Liver (tissue), 9 donors: Measurements from ENCODE around the gene TWF2. TPM values are rescaled to one million over a fixed set of nuclear protein-coding genes. Genes with fewer than 3 reads are reported as not detected.

Experiments
- DNase-seq: peaks from one replicate; pipeline ENCODE4 v3.0.0-alpha.2; 2017; ENCODE audit warnings: low spot score
- H3K27ac ChIP-seq, 2 donors: one replicate each; pipeline ENCODE4 v1.7.0; 2013; ENCODE audit warnings: inconsistent platforms in 2 of 2, low read length in 2 of 2, control low read depth in 1 of 2, low read depth in 1 of 2, mild to moderate bottlenecking in 1 of 2
- H3K27me3 ChIP-seq, 4 donors: one replicate each; pipeline versions ENCODE4 v1.6.1 to v1.7.0; 2013; ENCODE audit warnings: low read length in 3 of 4, inconsistent platforms in 1 of 4, mild to moderate bottlenecking in 1 of 4, moderate library complexity in 1 of 4; ENCODE audit not compliant: control insufficient read depth in 4 of 4, insufficient read depth in 4 of 4
- H3K36me3 ChIP-seq, 4 donors: one replicate each; pipeline versions ENCODE4 v1.6.1 to v1.7.0; 2013; ENCODE audit warnings: low read length in 3 of 4, mild to moderate bottlenecking in 3 of 4, low read depth in 1 of 4, moderate library complexity in 1 of 4; ENCODE audit not compliant: control insufficient read depth in 4 of 4, insufficient read depth in 3 of 4
- H3K4me1 ChIP-seq, 4 donors: one replicate each; pipeline versions ENCODE4 v1.6.1 to v1.7.0; 2013; ENCODE audit warnings: low read length in 3 of 4, mild to moderate bottlenecking in 3 of 4, moderate library complexity in 1 of 4; ENCODE audit not compliant: control insufficient read depth in 4 of 4, insufficient read depth in 4 of 4
- H3K4me3 ChIP-seq, 3 donors: one replicate each; pipeline versions ENCODE4 v1.6.1 to v1.7.0; 2013; ENCODE audit warnings: low read length in 3 of 3, control low read depth in 1 of 3, low read depth in 1 of 3, mild to moderate bottlenecking in 1 of 3
- H3K9ac ChIP-seq, 2 donors: one replicate each; pipeline ENCODE4 v1.7.0; 2013; ENCODE audit warnings: low read length in 2 of 2, mild to moderate bottlenecking in 2 of 2, moderate library complexity in 2 of 2, control low read depth in 1 of 2, low read depth in 1 of 2
- H3K9me3 ChIP-seq, 4 donors: one replicate each; pipeline versions ENCODE4 v1.6.1 to v1.7.0; 2013; ENCODE audit warnings: low read length in 3 of 4; ENCODE audit not compliant: control insufficient read depth in 4 of 4
- EGR1 ChIP-seq, 2 donors: IDR thresholded peaks; 2 replicates each; pipeline ENCODE4 v1.6.1; 2016 to 2018; ENCODE audit warnings: antibody characterized with exemption in 2 of 2, low read depth in 2 of 2
- FOXA1 ChIP-seq: IDR thresholded peaks from 2 replicates; pipeline ENCODE4 v1.6.1; 2016; ENCODE audit warnings: antibody characterized with exemption
- FOXA2 ChIP-seq: IDR thresholded peaks from 2 replicates; pipeline ENCODE4 v1.6.1; 2016; ENCODE audit warnings: antibody characterized with exemption
- GABPA ChIP-seq, 2 donors: IDR thresholded peaks in 1 of 2; conservative IDR thresholded peaks in 1 of 2; 2 replicates each; pipeline ENCODE4 v1.6.1; 2016; ENCODE audit warnings: antibody characterized with exemption in 2 of 2, mild to moderate bottlenecking in 1 of 2, moderate library complexity in 1 of 2
- HNF4A ChIP-seq, 2 donors: conservative IDR thresholded peaks; 2 replicates each; pipeline ENCODE4 v1.6.1; 2016; ENCODE audit warnings: antibody characterized with exemption in 2 of 2, mild to moderate bottlenecking in 2 of 2
- HNF4G ChIP-seq: IDR thresholded peaks from 2 replicates; pipeline ENCODE4 v1.6.1; 2016; ENCODE audit warnings: antibody characterized with exemption
- JUND ChIP-seq, 2 donors: IDR thresholded peaks; 2 replicates each; pipeline ENCODE4 v1.6.1; 2016; ENCODE audit warnings: antibody characterized with exemption in 2 of 2
- NR2F2 ChIP-seq: IDR thresholded peaks from 2 replicates; pipeline ENCODE4 v1.6.1; 2016; ENCODE audit warnings: antibody characterized with exemption
- RAD21 ChIP-seq, 2 donors: IDR thresholded peaks; 2 replicates each; pipeline ENCODE4 v1.6.1; 2016; ENCODE audit warnings: antibody characterized with exemption in 2 of 2, mild to moderate bottlenecking in 2 of 2
- RXRA ChIP-seq, 2 donors: IDR thresholded peaks; 2 replicates each; pipeline ENCODE4 v1.6.1; 2017 to 2018; ENCODE audit warnings: antibody characterized with exemption in 2 of 2, mild to moderate bottlenecking in 1 of 2
- SP1 ChIP-seq: IDR thresholded peaks from 2 replicates; pipeline ENCODE4 v1.6.1; 2018; ENCODE audit warnings: antibody characterized with exemption, mild to moderate bottlenecking
- TAF1 ChIP-seq: conservative IDR thresholded peaks from 2 replicates; pipeline ENCODE4 v1.6.1; 2016; ENCODE audit warnings: antibody characterized with exemption, mild to moderate bottlenecking
- YY1 ChIP-seq: IDR thresholded peaks from 2 replicates; pipeline ENCODE4 v1.6.1; 2016; ENCODE audit warnings: antibody characterized with exemption, mild to moderate bottlenecking
- WGBS: extraction: QIAGEN DNeasy Blood & Tissue Kit; methylation state at CpG from one replicate; pipeline ENCODE4 v1.1.7; 2013; 5-methylcytosine and 5-hydroxymethylcytosine counted together
- polyA plus RNA-seq, 2 donors: library from polyadenylated mRNA; stranded (reverse) in 1 of 2; unstranded in 1 of 2; fragments of 200-250 nt in 1 of 2; fragments of >200 nt in 1 of 2; fragmentation: Nextera tagmentation in 1 of 2; extraction: Ambion mirVana in 1 of 2; gene quantifications; one replicate each; pipeline versions ENCODE4 v1.2.1 to v1.2.3, GENCODE V29; 2013 to 2015
- total RNA-seq, 2 donors: library from RNA; depleted of rRNA; stranded (reverse); fragments of >200 nt; gene quantifications; one replicate each; pipeline ENCODE4 v1.2.3, GENCODE V29; 2014
- TF ChIP-seq, protein P1 (sequence below): IDR thresholded peaks from 2 replicates; pipeline ENCODE4 v1.6.1; 2016; ENCODE audit warnings: antibody characterized with exemption
- TF ChIP-seq, protein P2 (sequence below): IDR thresholded peaks from 2 replicates; pipeline ENCODE4 v1.6.1; 2016; ENCODE audit warnings: antibody characterized with exemption
- TF ChIP-seq, protein P3 (sequence below): IDR thresholded peaks from 2 replicates; pipeline ENCODE4 v1.6.1; 2016; ENCODE audit warnings: antibody characterized with exemption, mild to moderate bottlenecking
- TF ChIP-seq, protein P4 (sequence below): IDR thresholded peaks from 2 replicates; pipeline ENCODE4 v1.6.1; 2016; ENCODE audit warnings: antibody characterized with exemption
- TF ChIP-seq, protein P5 (sequence below): fragments of 150-350 bp; IDR thresholded peaks from 2 replicates; pipeline ENCODE4 v1.5.1; 2017; ENCODE audit warnings: improper control_type of control experiment, low read depth, low read length; ENCODE audit not compliant: missing input control
- donor health status: healthy.
- donor health status: healthy.
- donor health status: healthy.
- donor health status: healthy.
- donor health status: healthy.

Gene TWF2
- total and polyA plus RNA-seq, 4 donors, result 12.0 to 26.3 (median 17.6) TPM

DNA sequence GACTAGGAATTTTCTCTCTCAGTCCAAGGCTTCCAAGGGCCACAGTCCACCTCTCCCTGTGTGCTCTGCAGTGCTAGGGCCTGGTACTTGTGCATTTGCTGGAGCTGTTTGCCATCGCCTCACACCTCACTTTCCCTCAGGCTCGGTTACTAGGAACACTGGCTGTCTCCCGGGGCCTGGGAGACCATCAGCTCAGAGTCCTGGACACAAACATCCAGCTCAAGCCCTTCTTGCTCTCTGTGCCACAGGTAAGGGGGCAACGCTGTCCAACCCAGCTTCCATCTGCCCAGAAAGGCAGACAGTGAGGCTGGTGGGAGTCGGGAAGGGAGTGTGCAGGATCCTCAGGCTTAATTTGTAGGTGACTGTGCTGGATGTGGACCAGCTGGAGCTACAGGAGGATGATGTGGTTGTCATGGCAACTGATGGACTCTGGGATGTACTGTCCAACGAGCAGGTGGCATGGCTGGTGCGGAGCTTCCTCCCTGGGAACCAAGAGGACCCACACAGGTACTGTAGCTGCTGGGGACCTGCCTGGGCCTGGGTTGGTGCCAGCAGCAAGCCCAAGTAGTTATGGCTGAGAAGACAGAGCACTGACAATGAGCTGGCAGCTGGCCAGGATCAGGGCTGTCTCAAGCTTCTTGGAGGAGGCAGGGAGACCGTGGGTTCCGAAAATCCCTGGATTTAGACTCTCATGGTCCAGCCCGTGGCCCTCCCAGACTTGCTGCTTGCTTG is 10.0 kb upstream of the TWF2 start:
- peaks cover 3 to 23% (median 14%) of the 10 kb centered on the region in 4 donors for H3K4me1 ChIP-seq
- H3K27ac ChIP-seq, result no peak overlapping the region
- no peaks in the 10 kb centered on the region for H3K9me3 ChIP-seq
- no peaks in the 10 kb centered on the region for H3K27me3 ChIP-seq
- no peak overlapping the region for H3K4me3 ChIP-seq
- peaks cover 0 to 20% (median 13%) of the 10 kb centered on the region in 4 donors for H3K36me3 ChIP-seq
- WGBS, result 83% methylated on average over 10 of the region's 10 CpGs
- DNase-seq, result no peak
- H3K9ac ChIP-seq, result no peak overlapping the region
- TF ChIP-seq, protein P1, sequence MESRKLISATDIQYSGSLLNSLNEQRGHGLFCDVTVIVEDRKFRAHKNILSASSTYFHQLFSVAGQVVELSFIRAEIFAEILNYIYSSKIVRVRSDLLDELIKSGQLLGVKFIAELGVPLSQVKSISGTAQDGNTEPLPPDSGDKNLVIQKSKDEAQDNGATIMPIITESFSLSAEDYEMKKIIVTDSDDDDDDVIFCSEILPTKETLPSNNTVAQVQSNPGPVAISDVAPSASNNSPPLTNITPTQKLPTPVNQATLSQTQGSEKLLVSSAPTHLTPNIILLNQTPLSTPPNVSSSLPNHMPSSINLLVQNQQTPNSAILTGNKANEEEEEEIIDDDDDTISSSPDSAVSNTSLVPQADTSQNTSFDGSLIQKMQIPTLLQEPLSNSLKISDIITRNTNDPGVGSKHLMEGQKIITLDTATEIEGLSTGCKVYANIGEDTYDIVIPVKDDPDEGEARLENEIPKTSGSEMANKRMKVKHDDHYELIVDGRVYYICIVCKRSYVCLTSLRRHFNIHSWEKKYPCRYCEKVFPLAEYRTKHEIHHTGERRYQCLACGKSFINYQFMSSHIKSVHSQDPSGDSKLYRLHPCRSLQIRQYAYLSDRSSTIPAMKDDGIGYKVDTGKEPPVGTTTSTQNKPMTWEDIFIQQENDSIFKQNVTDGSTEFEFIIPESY, result no peak
- no peak for TF ChIP-seq TAF1
- TF ChIP-seq, protein P2, sequence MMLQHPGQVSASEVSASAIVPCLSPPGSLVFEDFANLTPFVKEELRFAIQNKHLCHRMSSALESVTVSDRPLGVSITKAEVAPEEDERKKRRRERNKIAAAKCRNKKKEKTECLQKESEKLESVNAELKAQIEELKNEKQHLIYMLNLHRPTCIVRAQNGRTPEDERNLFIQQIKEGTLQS, result no peak
- no peak for TF ChIP-seq RAD21 (IDR thresholded peaks at IDR 0.05)
- TF ChIP-seq YY1, result no peak
- no peak for TF ChIP-seq RXRA (IDR thresholded peaks at IDR 0.05)
- no peak for TF ChIP-seq FOXA2
- TF ChIP-seq, protein P3, sequence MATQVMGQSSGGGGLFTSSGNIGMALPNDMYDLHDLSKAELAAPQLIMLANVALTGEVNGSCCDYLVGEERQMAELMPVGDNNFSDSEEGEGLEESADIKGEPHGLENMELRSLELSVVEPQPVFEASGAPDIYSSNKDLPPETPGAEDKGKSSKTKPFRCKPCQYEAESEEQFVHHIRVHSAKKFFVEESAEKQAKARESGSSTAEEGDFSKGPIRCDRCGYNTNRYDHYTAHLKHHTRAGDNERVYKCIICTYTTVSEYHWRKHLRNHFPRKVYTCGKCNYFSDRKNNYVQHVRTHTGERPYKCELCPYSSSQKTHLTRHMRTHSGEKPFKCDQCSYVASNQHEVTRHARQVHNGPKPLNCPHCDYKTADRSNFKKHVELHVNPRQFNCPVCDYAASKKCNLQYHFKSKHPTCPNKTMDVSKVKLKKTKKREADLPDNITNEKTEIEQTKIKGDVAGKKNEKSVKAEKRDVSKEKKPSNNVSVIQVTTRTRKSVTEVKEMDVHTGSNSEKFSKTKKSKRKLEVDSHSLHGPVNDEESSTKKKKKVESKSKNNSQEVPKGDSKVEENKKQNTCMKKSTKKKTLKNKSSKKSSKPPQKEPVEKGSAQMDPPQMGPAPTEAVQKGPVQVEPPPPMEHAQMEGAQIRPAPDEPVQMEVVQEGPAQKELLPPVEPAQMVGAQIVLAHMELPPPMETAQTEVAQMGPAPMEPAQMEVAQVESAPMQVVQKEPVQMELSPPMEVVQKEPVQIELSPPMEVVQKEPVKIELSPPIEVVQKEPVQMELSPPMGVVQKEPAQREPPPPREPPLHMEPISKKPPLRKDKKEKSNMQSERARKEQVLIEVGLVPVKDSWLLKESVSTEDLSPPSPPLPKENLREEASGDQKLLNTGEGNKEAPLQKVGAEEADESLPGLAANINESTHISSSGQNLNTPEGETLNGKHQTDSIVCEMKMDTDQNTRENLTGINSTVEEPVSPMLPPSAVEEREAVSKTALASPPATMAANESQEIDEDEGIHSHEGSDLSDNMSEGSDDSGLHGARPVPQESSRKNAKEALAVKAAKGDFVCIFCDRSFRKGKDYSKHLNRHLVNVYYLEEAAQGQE, result no peak
- no peak for TF ChIP-seq JUND (IDR thresholded peaks at IDR 0.05)
- TF ChIP-seq, protein P4, sequence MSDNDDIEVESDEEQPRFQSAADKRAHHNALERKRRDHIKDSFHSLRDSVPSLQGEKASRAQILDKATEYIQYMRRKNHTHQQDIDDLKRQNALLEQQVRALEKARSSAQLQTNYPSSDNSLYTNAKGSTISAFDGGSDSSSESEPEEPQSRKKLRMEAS, result no peak

DNA sequence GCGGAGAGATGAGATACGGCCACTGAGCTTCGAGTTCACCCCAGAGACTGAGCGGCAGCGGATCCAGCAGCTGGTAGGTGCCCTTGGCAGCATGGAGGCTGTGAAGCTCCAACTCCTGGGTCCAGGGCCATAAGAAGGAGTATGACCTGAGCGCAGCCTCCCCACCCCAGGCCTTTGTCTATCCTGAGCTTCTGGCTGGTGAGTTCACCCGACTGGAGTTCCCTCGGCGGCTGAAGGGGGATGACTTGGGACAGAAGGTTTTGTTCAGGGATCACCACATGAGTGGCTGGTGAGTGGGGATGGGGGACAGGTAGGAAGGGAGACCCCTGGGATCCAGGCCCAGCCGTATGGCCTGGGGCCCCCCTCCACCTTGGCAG is 9.2 kb upstream of the TWF2 start:
- DNase-seq, result no peak
- H3K9ac ChIP-seq, result no peak overlapping the region
- peaks cover 3 to 23% (median 14%) of the 10 kb centered on the region in 4 donors for H3K4me1 ChIP-seq
- no peak overlapping the region for H3K27ac ChIP-seq
- no peak overlapping the region for H3K4me3 ChIP-seq
- H3K9me3 ChIP-seq, result no peaks in the 10 kb centered on the region
- 96% methylated on average over 10 of the region's 10 CpGs for WGBS
- peaks cover 0 to 14% (median 5%) of the 10 kb centered on the region in 4 donors for H3K36me3 ChIP-seq
- no peaks in the 10 kb centered on the region for H3K27me3 ChIP-seq
- no peak for TF ChIP-seq GABPA (IDR thresholded peaks at IDR 0.05 in 1 of 2, conservative IDR thresholded peaks at IDR 0.05 in 1 of 2)
- no peak for TF ChIP-seq NR2F2
- no peak for TF ChIP-seq FOXA1
- TF ChIP-seq JUND (IDR thresholded peaks at IDR 0.05), result no peak
- no peak for TF ChIP-seq YY1
- no peak for TF ChIP-seq RXRA (IDR thresholded peaks at IDR 0.05)
- no peak for TF ChIP-seq RAD21 (IDR thresholded peaks at IDR 0.05)
- TF ChIP-seq, protein P5, sequence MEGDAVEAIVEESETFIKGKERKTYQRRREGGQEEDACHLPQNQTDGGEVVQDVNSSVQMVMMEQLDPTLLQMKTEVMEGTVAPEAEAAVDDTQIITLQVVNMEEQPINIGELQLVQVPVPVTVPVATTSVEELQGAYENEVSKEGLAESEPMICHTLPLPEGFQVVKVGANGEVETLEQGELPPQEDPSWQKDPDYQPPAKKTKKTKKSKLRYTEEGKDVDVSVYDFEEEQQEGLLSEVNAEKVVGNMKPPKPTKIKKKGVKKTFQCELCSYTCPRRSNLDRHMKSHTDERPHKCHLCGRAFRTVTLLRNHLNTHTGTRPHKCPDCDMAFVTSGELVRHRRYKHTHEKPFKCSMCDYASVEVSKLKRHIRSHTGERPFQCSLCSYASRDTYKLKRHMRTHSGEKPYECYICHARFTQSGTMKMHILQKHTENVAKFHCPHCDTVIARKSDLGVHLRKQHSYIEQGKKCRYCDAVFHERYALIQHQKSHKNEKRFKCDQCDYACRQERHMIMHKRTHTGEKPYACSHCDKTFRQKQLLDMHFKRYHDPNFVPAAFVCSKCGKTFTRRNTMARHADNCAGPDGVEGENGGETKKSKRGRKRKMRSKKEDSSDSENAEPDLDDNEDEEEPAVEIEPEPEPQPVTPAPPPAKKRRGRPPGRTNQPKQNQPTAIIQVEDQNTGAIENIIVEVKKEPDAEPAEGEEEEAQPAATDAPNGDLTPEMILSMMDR, result no peak
- no peak for TF ChIP-seq HNF4G
- TF ChIP-seq, protein P4, result no peak
- no peak for TF ChIP-seq TAF1
- no peak for TF ChIP-seq SP1
- TF ChIP-seq, protein P1, result no peak
- TF ChIP-seq FOXA2, result no peak
- TF ChIP-seq EGR1 (IDR thresholded peaks at IDR 0.05; ENCODE audit: low read depth in 2 of 2), result no peak
- TF ChIP-seq, protein P2, result no peak
- no peak for TF ChIP-seq HNF4A (conservative IDR thresholded peaks at IDR 0.05)
